Spleen (tissue), 11 donors: Measurements from ENCODE around the gene GEMIN4. TPM values are rescaled to one million over a fixed set of nuclear protein-coding genes. Genes with fewer than 3 reads are reported as not detected.
"Not testable (repeated sequence)": the region's sequence is repeated elsewhere in the genome, so short reads cannot be mapped to it uniquely, and the experiment has no call there.

Source experiments
- DNase-seq: peaks from one replicate; pipeline ENCODE4 v3.0.0-alpha.2; 2020
- H3K27ac ChIP-seq, 8 donors: fragments of 200-600 bp; sonication (generic) in 7 of 8; 1 replicate in 4 of 8; 2 replicates in 4 of 8; pipeline versions ENCODE4 v1.5.0 to v1.8.0; 2016 to 2021; ENCODE audit warnings: inconsistent platforms in 4 of 8, mild to moderate bottlenecking in 4 of 8, moderate library complexity in 1 of 8
- H3K27me3 ChIP-seq, 7 donors: fragments of 200-600 bp; sonication (generic) in 6 of 7; replicated peaks in 1 of 7; 1 replicate in 4 of 7; 2 replicates in 3 of 7; pipeline versions ENCODE4 v1.5.0 to v1.8.0; 2016 to 2021; ENCODE audit warnings: inconsistent platforms in 3 of 7, mild to moderate bottlenecking in 1 of 7
- H3K36me3 ChIP-seq, 6 donors: fragments of 200-600 bp; sonication (generic) in 5 of 6; 1 replicate in 4 of 6; 2 replicates in 2 of 6; pipeline versions ENCODE4 v1.5.0 to v1.8.0; 2016 to 2021; ENCODE audit warnings: inconsistent platforms in 2 of 6
- H3K4me1 ChIP-seq, 6 donors: fragments of 200-600 bp; sonication (generic) in 5 of 6; 1 replicate in 3 of 6; 2 replicates in 3 of 6; pipeline versions ENCODE4 v1.5.0 to v1.8.0; 2016 to 2021; ENCODE audit warnings: inconsistent platforms in 3 of 6
- H3K4me3 ChIP-seq, 8 donors: fragments of 200-600 bp; sonication (generic) in 7 of 8; 1 replicate in 4 of 8; 2 replicates in 4 of 8; pipeline versions ENCODE4 v1.5.0 to v1.8.0; 2016 to 2021; ENCODE audit warnings: inconsistent platforms in 4 of 8, mild to moderate bottlenecking in 4 of 8, moderate library complexity in 2 of 8
- H3K9me3 ChIP-seq, 8 donors: fragments of 200-600 bp; sonication (generic) in 7 of 8; 1 replicate in 4 of 8; 2 replicates in 4 of 8; pipeline versions ENCODE4 v1.5.0 to v1.8.0; 2016 to 2021; ENCODE audit warnings: inconsistent platforms in 4 of 8
- CTCF ChIP-seq, 11 experiments: fragments of 200-600 bp in 7 of 11; fragments of 450-650 bp in 4 of 11; sonication (generic) in 4 of 11; IDR thresholded peaks in 8 of 11; conservative IDR thresholded peaks in 3 of 11; 1 replicate in 7 of 11; 2 replicates in 4 of 11; pipeline versions ENCODE4 v1.4.0 to v1.8.0; 2016 to 2021; ENCODE audit warnings: antibody characterized with exemption in 11 of 11, inconsistent platforms in 4 of 11, mild to moderate bottlenecking in 1 of 11
- POLR2A ChIP-seq, 3 donors: fragments of 450-650 bp; IDR thresholded peaks; one replicate each; pipeline ENCODE4 v1.5.1; 2017; ENCODE audit warnings: antibody characterized with exemption in 3 of 3, mild to moderate bottlenecking in 1 of 3
- POLR2AphosphoS5 ChIP-seq, 3 donors: sonication (generic); formaldehyde crosslinking; IDR thresholded peaks; one replicate each; pipeline ENCODE4 v1.5.1; 2017; ENCODE audit warnings: antibody characterized with exemption in 3 of 3
- WGBS, 5 donors: extraction: QIAGEN DNeasy Blood & Tissue Kit in 3 of 5; methylation state at CpG; one replicate each; pipeline versions ENCODE4 v1.1.5 to v1.1.7; 2013 to 2018; 5-methylcytosine and 5-hydroxymethylcytosine counted together
- intact Hi-C: fragments of 100-400 bp; cut with DNase I; formaldehyde crosslinking; loops from one replicate; pipeline ENCODE4 v1.15.0; 2023; ENCODE audit warnings: low total_unique reads
- polyA plus RNA-seq, 3 donors: library from polyadenylated mRNA; stranded (reverse); fragments of 200-250 nt; gene quantifications; one replicate each; pipeline ENCODE4 v1.2.1, GENCODE V29; 2013
- total RNA-seq, 7 donors: library from RNA; depleted of rRNA in 3 of 7; stranded (reverse); fragments of >200 nt in 3 of 7; fragmentation: NEBNext Ultra II Directional in 4 of 7; extraction: Animal tissue kit (Norgen Biotek cat#: 25700) in 4 of 7; gene quantifications; one replicate each; pipeline versions ENCODE4 v1.1.0 to v1.2.1, GENCODE V29; 2016 to 2021
- donor health status: healthy with polysubstance abuse.
- donor health status: DM: no; HTN: no; CAD: no; lungs with moderate emphysema.
- donor health status: DM: no; HTN: no; CAD: no.
- donor health status: Bipolar disorder and iron deficiency.
- donor health status: healthy.
- donor health status: DM: no; HTN: no; CAD: no.
- donor health status: DM: yes; HTN: yes; CAD: no.

GEMIN4 gene
- total and polyA plus RNA-seq, 10 donors, result 5.7 to 24.9 (median 19.2) TPM

DNA sequence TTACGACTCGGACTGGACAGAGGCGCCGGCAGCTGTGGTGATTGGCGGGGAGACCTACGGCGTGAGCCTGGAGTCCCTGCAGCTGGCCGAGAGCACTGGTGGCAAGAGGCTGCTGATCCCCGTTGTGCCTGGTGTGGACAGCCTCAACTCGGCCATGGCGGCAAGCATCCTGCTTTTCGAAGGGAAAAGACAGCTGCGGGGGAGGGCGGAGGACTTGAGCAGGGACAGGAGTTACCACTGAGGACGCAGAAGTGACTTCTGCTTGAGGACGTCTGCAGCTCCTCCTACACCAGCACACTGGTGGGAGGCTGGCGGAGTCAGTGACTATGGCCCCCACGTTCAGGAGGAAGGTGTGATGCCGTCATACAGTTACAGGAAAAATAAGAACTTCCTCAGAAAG lies 39.8 kb upstream of the GEMIN4 start:
- WGBS, 5 donors, result 76 to 95% (median 84%) methylated on average over 17 to 19 of the region's 19 CpGs
- no peak overlapping the region for H3K4me3 ChIP-seq
- peaks cover 0 to 18% (median 13%) of the 10 kb centered on the region in 6 donors for H3K4me1 ChIP-seq
- intact Hi-C loops, result no loop called here
- no peaks in the 10 kb centered on the region for H3K27me3 ChIP-seq
- TF ChIP-seq POLR2AphosphoS5 (IDR thresholded peaks at IDR 0.05) (no peak), POLR2A (IDR thresholded peaks at IDR 0.05) (no peak), CTCF (IDR thresholded peaks at IDR 0.05 in 8 of 11, conservative IDR thresholded peaks at IDR 0.05 in 3 of 11) (no peak)
- DNase-seq, result peak; percentile 74
- peaks cover 0 to 67% (median 51%) of the 10 kb centered on the region in 6 donors for H3K36me3 ChIP-seq
- H3K27ac ChIP-seq, result peak overlapping the region in 1 of 8 donors; percentile 28
- H3K9me3 ChIP-seq, result no peaks in the 10 kb centered on the region

DNA sequence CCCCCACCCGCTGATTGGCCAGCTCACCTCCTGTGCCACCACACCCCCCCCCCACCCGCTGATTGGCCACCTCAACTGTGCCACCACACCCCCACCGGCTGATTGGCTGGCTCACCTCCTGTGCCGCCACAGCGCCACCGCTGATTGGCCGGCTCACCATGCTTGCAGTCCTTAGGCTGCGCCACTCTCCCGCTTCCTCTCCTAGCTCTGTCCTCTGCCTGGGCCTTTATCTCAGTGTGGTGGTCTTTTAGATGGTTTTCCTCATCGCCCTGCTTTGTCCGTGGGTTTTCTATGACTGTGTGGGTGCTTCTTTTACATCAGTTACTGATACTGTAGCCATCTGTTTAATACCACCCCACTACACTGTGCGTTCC lies 38.8 kb upstream of the GEMIN4 start:
- H3K9me3 ChIP-seq, H3K4me3 ChIP-seq, intact Hi-C loops, H3K27ac ChIP-seq, DNase-seq, H3K27me3 ChIP-seq: not testable (repeated sequence)
- Histone ChIP-seq H3K36me3 (peaks cover 0 to 76% (median 51%) of the 10 kb centered on the region in 6 donors), H3K4me1 (peaks cover 0 to 21% (median 11%) of the 10 kb centered on the region in 6 donors)
- WGBS, 5 donors, result 77 to 99% (median 85%) methylated on average over 10 to 11 of the region's 12 CpGs

GRCh38 chr17:789931-790873 lies 38.1 kb upstream of the GEMIN4 start:
- H3K27me3 ChIP-seq, H3K27ac ChIP-seq, intact Hi-C loops, H3K9me3 ChIP-seq, H3K4me3 ChIP-seq: not testable (repeated sequence)
- H3K36me3 ChIP-seq, result peaks cover 0 to 82% (median 51%) of the 10 kb centered on the region in 6 donors
- WGBS, 5 donors, result 74 to 93% (median 87%) methylated on average over 28 to 38 of the region's 38 CpGs
- DNase-seq, result peak; percentile 57
- TF ChIP-seq POLR2AphosphoS5 (IDR thresholded peaks at IDR 0.05), result peak in 2 of 3 donors; percentile 37 to 45
- H3K4me1 ChIP-seq, result peaks cover 0 to 23% (median 8%) of the 10 kb centered on the region in 6 donors

DNA sequence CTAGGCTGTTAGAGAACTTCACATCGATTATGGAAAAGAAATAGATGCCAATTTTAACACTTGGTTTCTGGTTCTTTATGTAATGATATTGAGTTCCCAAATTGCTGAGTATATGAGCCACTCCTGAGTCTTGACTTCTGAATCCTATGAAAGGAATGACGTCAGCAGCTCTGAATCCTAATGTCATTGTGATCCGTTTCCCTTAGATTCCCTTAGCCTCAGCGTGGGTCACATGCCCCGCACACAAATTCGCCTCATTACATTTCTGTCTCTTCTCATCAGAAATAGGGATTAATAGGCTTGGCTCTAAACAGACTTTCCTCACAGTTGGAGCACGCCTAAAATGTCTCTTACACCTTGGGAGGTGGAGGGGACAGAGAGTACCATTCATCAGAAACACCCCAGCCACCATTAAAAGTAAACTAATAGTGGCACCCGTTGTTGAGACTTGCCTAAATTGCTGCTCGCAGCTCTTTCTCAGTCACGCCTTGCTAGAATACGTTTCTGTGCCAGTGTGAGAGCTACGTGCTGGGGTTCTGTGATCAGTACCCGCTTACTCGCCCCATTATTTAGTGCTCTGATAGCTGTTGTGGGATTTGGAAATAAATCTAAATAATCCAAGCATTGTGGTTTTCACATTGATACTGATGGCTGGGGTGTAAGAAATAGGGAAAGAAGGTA lies 37.2 kb upstream of the GEMIN4 start:
- WGBS, 5 donors, result 93 to 96% (median 94%) methylated on average over 14 of the region's 14 CpGs
- H3K27me3 ChIP-seq, result no peaks in the 10 kb centered on the region
- TF ChIP-seq CTCF (IDR thresholded peaks at IDR 0.05 in 8 of 11, conservative IDR thresholded peaks at IDR 0.05 in 3 of 11), result no peak
- TF ChIP-seq POLR2A (IDR thresholded peaks at IDR 0.05), result no peak
- TF ChIP-seq POLR2AphosphoS5 (IDR thresholded peaks at IDR 0.05), result no peak
- DNase-seq, result no peak
- H3K27ac ChIP-seq, result no peak overlapping the region
- H3K4me1 ChIP-seq, result peaks cover 0 to 24% (median 6%) of the 10 kb centered on the region in 6 donors
- peaks cover 0 to 89% (median 51%) of the 10 kb centered on the region in 6 donors for H3K36me3 ChIP-seq
- H3K4me3 ChIP-seq, result no peak overlapping the region
- intact Hi-C loops, result no loop called here
- no peaks in the 10 kb centered on the region for H3K9me3 ChIP-seq

- peaks cover 0 to 93% (median 51%) of the 10 kb centered on the region in 6 donors for H3K36me3 ChIP-seq
- H3K4me3 ChIP-seq, result no peak overlapping the region
- intact Hi-C loops, result no loop called here
- no peaks in the 10 kb centered on the region for H3K27me3 ChIP-seq
- no peak for TF ChIP-seq CTCF (IDR thresholded peaks at IDR 0.05 in 8 of 11, conservative IDR thresholded peaks at IDR 0.05 in 3 of 11)
- no peak for TF ChIP-seq POLR2A (IDR thresholded peaks at IDR 0.05)
- TF ChIP-seq POLR2AphosphoS5 (IDR thresholded peaks at IDR 0.05), result no peak
- DNase-seq, result peak; percentile 39
- peaks cover 4 to 31% (median 13%) of the 10 kb centered on the region in 6 donors for H3K4me1 ChIP-seq
- no peaks in the 10 kb centered on the region for H3K9me3 ChIP-seq
- 89 to 100% (median 93%) methylated on average over 2 to 4 of the region's 4 CpGs for WGBS, 5 donors
- no peak overlapping the region for H3K27ac ChIP-seq
Observed at GRCh38 chr17:788551-788950, 36.5 kb upstream of the GEMIN4 start.
